ENCODE measurements around the gene HTRA3.
A peak's percentile ranks its signal among the peaks of the same experiment; 100 is the strongest.

HTRA3 gene

DNA sequence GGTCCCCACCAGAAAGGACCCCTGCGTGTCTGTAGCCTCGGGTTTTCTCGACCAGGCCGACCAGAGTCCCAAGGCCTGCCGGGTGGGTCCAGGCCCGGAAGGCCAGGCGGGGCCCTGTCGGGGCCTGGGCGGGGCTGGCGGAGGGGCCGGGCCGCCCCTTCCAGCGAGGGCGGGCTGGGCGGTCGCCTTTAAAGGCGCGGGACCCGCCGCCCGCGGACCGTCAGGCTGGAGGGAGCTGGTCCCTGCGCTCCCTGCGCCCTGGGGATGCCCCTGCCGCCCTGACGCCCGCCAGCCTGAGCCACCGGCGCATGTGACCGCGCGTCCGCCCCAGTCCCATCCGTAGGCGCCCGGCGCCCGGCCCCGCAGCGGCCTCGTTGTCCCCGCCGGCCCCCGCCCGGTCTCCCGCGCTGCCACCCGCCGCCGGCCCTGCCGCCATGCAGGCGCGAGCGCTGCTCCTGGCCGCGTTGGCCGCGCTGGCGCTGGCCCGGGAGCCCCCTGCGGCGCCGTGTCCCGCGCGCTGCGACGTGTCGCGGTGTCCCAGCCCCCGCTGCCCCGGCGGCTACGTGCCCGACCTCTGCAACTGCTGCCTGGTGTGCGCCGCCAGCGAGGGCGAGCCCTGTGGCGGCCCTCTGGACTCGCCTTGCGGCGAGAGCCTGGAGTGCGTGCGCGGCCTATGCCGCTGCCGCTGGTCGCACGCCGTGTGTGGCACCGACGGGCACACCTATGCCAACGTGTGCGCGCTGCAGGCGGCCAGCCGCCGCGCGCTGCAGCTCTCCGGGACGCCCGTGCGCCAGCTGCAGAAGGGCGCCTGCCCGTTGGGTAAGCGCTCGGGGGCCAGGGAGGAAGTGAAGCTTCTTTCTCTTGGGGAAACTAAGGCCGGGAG is at the start of gene HTRA3:
TSS of gene HTRA3 (plus strand) at position 220 of the 883 bp plus-strand sequence. CDS start at position 435, 215 bp downstream.
- ATAC-seq (ENCODE audit: low read depth) (no peak), DNase-seq (ENCODE audit: low spot score in 2 of 2) (no peak)
- Mint-ChIP-seq H3K27me3 (peaks cover 36% of the 10 kb centered on the region), H3K9me3 (no peaks in the 10 kb centered on the region), H3K27ac (no peak within 1 kb of the TSS), H3K4me1 (no peaks in the 10 kb centered on the region), H3K36me3 (no peaks in the 10 kb centered on the region), H3K4me3 (no peak within 1 kb of the TSS)

DNA sequence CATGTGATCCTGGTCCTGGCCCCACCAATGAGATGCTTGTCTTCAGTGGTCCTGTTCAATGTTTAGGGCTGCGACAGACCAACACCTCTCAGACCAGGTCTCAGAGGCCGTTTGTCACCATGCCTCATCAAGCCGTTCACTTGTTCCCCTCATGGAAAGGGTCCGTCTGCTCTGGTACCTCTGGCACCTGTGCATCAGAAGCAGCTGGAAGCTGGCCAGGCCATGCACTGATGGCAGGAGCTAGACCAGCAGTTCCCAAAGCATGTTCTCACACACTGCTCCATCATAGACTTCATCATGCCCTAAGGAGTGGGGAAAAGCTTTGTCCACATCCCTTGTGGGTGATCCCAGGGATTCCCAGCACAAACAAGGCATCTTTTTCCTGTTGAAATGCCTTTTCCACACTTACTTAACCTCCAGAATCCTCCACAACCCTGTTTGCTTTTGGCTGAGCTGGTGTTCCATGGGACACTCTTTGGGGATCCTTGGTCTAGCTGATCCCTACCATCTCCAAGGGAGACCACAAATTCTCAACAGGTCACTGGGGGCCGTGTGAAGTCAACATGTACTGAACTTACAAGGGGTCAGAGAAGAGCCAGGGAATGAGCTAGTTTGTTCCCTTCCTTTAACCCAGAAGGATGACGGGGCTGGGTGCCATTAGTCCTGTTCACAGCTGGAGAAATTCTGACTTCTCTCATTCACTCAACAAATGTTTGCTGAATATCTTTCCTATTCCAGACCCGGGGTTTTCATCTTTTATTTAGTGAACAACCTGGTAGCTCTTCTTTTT is 48.7 kb upstream of the HTRA3 start:
- H3K27ac Mint-ChIP-seq: no peak overlapping the region
- peaks cover 47% of the 10 kb centered on the region for H3K36me3 Mint-ChIP-seq
- DNase-seq (ENCODE audit: low spot score in 2 of 2): no peak
- no peaks in the 10 kb centered on the region for H3K9me3 Mint-ChIP-seq
- H3K4me1 Mint-ChIP-seq: peaks cover 5% of the 10 kb centered on the region
- no peaks in the 10 kb centered on the region for H3K27me3 Mint-ChIP-seq
- H3K4me3 Mint-ChIP-seq: no peak overlapping the region
- ATAC-seq (ENCODE audit: low read depth): no peak

DNA sequence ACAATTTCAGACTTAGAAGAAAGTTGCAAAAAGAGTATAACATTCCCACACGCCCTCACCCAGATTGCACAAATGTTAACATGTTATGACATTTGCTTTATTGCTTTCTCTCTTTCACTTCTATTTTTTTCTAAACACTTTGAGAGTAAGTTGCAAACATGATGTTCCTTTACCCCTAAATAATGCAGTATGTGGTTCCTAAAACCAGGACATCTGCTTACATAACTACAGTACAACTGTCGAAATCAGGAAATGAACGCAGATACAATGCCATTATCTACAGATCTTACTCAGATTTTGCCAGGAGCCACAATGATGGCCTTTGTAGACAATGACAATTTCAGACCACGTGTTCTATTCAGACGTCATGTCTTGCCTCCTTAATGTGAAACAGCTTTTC is 48.1 kb upstream of the HTRA3 start:
- ATAC-seq (ENCODE audit: low read depth): no peak
- H3K36me3 Mint-ChIP-seq: peaks cover 47% of the 10 kb centered on the region

DNA sequence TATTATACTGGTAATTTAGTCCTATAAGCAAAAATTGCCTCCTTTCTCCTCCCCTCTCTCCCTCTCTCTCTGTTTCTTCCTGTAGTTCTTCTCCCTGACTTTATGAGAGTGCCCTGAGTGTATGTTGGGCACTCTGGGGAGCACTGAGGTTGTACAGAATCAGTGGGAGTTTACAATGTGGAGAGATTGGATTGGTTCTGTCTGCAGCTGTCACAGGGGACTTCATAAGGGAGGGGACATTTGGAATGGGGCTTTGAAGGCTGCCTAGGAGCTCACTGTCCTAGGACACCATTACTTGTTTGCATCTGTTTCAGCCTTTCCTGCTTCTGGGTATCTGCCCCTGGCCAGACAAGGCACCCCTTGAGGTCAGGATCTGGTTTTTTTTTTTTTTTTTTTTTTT is 47.6 kb upstream of the HTRA3 start:
- H3K4me3 Mint-ChIP-seq: no peak overlapping the region
- H3K27me3 Mint-ChIP-seq: no peaks in the 10 kb centered on the region
- peaks cover 5% of the 10 kb centered on the region for H3K4me1 Mint-ChIP-seq
- DNase-seq (ENCODE audit: low spot score in 2 of 2) (no peak), ATAC-seq (ENCODE audit: low read depth) (no peak)
- no peaks in the 10 kb centered on the region for H3K9me3 Mint-ChIP-seq
- H3K27ac Mint-ChIP-seq: no peak overlapping the region
- peaks cover 50% of the 10 kb centered on the region for H3K36me3 Mint-ChIP-seq

More for the DNA sequence above, 48.1 kb upstream of the HTRA3 start:
- DNase-seq (ENCODE audit: low spot score in 2 of 2): no peak
- Mint-ChIP-seq H3K27ac (no peak overlapping the region), H3K9me3 (no peaks in the 10 kb centered on the region), H3K4me1 (peaks cover 5% of the 10 kb centered on the region), H3K27me3 (no peaks in the 10 kb centered on the region), H3K4me3 (no peak overlapping the region)

DNA sequence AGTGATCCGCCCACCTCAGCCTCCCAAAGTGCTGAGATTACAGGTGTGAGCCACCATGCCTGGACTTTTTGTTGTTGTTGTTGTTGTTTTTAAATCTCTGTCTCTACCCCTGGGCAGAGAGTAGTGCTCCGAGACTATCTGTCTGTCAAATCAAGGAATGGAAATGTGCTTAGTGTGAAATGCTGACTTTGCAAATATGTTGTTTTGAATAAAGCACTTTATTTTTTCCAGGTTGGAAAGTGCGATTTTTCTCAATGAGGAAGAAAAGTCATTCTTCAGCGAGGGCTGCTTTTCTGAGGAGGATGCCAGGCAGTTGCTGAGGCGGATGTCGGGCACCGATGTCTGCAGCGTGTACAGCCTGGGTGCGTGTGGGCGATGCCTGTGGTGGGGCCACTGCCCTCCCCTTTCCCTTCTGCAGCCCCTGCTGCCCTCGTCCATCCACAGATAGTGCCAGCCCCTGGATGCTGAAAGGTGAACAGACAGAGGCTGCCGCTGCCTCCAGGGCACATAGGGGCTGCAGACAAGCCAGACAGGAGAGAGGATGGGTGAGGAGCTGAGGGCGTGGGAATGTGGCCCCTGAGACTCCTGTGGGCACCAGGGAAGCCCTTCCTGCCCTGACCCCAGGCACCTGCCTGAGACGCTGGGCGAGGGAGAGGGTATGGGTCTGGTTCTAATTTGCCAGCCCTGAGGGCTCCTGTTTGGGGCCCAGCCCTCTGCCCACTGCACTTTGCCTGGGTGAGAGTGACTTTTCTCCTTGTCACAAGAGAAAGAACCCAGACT is 46.8 kb upstream of the HTRA3 start:
- Mint-ChIP-seq H3K4me3 (no peak overlapping the region), H3K27ac (no peak overlapping the region), H3K36me3 (peaks cover 47% of the 10 kb centered on the region), H3K27me3 (no peaks in the 10 kb centered on the region), H3K4me1 (peaks cover 5% of the 10 kb centered on the region), H3K9me3 (no peaks in the 10 kb centered on the region)
- ATAC-seq (ENCODE audit: low read depth) (no peak), DNase-seq (ENCODE audit: low spot score in 2 of 2) (no peak)

DNA sequence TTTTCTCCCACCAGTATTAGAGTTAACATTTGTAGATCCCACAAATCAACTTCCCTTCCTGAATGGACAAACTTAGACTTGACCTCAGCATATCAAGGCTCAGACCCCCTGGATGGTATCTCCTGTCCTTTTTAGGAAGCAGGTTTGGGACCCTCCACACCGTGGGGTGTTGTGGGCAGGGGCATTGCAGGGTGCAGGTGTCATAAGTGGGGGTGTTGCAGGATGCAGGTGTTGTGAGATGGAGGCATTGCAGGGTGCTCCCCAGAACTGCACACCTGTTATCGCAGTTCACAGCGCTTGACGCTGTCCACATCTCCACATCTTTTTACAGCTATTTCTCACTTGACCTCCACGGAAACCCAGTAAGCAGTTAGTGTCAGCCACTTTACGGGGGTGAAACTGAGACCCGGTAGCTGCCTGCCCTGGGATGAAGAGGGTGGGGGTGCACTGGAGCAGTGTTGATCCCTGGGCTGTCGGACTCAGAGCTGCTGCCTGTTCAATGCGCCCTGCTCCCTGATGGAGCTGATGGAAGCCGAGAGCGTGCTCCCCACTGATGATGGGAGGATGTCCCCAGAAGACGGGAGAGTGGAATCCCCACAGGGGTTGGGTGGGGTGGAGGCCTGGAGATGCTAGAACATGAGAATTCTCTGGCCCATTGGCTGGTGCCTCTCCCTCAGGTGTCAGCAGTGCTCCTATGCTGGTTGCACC is 45.1 kb upstream of the HTRA3 start:
- Mint-ChIP-seq H3K27me3 (no peaks in the 10 kb centered on the region), H3K27ac (no peak overlapping the region), H3K36me3 (peaks cover 46% of the 10 kb centered on the region), H3K4me1 (peaks cover 12% of the 10 kb centered on the region), H3K9me3 (no peaks in the 10 kb centered on the region), H3K4me3 (no peak overlapping the region)
- DNase-seq (ENCODE audit: low spot score in 2 of 2) (no peak), ATAC-seq (ENCODE audit: low read depth) (no peak)

DNA sequence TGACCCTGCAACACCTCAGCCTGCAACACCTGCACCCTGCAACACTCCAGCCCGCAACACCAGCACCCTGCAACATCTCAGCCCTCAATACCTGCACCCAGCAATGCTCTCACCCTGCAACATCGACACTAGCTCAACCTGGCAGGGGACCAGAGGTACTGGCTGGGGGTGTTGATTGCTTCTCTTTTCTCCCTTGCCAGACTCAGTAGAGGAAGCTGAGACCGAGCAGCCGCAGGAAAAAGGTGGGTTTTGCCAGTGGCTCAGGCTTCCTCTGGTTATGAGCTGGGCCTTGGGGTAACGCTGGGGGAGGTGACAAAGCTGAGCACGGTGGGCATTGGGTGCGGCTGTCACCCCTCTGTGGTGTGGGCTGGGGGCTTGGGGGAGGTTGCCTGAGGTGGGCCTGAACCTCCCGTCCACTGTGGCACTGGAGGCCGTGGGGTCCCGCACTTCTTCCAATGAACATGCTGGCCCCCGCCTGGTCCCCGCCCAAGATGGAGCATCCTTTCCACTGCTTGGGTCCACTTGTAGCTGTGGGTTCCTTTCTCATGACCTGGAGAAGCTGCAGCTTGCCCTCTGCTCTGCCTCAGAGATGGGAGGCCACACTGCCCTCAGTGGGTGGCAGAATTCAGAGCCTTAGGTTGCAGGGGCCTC is 44.5 kb upstream of the HTRA3 start:
- ATAC-seq (ENCODE audit: low read depth): no peak
- H3K9me3 Mint-ChIP-seq: no peaks in the 10 kb centered on the region
- no peak overlapping the region for H3K27ac Mint-ChIP-seq
- peaks cover 13% of the 10 kb centered on the region for H3K4me1 Mint-ChIP-seq
- DNase-seq (ENCODE audit: low spot score in 2 of 2): no peak
- H3K27me3 Mint-ChIP-seq: no peaks in the 10 kb centered on the region
- peaks cover 42% of the 10 kb centered on the region for H3K36me3 Mint-ChIP-seq
- H3K4me3 Mint-ChIP-seq: no peak overlapping the region

DNA sequence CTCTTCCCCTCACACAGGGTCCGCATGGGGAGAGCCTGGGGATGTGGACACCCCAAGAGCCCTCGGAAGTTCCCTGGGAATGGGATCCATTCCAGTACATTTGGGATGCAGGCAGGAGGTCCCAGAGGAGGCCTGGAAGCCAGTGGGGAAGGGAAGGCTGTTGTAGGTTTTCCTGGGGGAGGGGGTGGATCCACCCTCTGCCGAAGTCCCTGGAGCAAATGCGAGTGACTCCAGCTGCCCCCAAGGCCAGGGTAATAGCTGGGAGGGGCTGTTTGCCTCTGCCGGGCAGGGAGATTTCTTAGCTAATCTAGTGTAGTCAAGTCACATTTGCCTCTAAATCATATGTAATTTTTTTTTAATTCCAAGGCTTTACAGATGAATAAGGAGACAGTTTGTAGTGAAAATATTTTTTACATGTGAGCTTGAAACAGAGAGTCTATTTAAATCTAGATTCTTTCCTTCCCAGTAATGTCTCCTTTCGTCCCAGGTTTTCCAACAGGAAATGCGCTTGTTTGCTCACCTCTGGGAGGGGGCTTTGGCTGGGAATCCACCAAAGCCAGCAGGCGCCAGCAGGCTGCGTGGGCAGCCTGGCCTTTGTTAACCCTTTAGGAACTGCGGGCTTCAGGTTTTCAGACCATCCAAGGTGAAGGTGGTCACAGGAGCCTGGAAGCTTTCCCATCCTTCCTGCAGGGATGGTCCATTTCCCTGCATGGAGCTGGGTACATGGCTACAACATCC is 43.7 kb upstream of the HTRA3 start:
- no peaks in the 10 kb centered on the region for H3K27me3 Mint-ChIP-seq
- ATAC-seq (ENCODE audit: low read depth) (no peak), DNase-seq (ENCODE audit: low spot score in 2 of 2) (no peak)
- peaks cover 15% of the 10 kb centered on the region for H3K4me1 Mint-ChIP-seq
- no peak overlapping the region for H3K27ac Mint-ChIP-seq
- no peaks in the 10 kb centered on the region for H3K9me3 Mint-ChIP-seq
- H3K4me3 Mint-ChIP-seq: no peak overlapping the region
- H3K36me3 Mint-ChIP-seq: peaks cover 37% of the 10 kb centered on the region

DNA sequence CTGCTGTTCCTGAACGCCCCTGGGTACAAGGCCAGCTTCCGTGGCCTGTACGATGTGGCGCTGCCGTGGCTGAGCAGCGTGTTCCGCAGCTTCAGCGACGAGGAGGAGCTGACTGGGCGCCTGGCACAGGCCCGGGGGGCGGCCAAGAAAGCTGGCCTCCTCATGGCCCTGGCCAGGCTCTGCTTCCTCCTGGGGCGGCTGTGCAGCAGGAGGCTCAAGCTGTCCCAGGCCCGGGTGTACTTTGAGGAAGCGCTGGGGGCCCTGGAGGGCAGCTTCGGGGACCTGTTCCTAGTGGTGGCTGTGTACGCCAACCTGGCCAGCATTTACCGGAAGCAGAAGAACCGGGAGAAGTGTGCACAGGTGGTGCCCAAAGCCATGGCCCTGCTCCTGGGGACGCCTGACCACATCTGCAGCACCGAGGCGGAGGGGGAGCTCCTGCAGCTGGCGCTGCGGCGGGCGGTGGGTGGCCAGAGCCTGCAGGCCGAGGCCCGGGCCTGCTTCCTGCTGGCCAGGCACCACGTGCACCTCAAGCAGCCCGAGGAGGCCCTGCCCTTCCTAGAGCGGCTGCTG is 42.3 kb upstream of the HTRA3 start:
- no peak for ATAC-seq (ENCODE audit: low read depth)
- Mint-ChIP-seq H3K4me1 (peaks cover 15% of the 10 kb centered on the region), H3K36me3 (peaks cover 32% of the 10 kb centered on the region), H3K9me3 (no peaks in the 10 kb centered on the region), H3K27me3 (no peaks in the 10 kb centered on the region), H3K27ac (no peak overlapping the region), H3K4me3 (no peak overlapping the region)
- DNase-seq (ENCODE audit: low spot score in 2 of 2): no peak

DNA sequence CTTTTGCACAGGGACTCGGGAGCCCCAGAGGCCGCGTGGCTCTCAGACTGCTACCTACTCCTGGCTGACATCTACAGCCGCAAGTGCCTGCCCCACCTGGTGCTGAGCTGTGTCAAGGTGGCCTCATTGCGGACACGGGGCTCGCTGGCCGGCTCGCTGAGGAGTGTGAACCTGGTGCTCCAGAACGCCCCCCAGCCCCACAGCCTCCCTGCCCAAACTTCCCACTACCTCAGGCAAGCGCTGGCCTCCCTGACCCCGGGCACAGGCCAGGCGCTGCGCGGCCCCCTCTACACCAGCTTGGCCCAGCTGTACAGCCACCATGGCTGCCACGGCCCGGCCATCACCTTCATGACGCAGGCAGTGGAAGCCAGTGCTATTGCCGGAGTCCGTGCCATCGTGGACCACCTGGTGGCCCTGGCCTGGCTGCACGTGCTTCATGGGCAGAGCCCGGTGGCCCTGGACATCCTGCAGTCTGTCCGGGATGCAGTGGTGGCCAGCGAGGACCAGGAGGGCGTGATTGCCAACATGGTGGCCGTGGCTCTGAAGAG is 41.7 kb upstream of the HTRA3 start:
- no peak overlapping the region for H3K4me3 Mint-ChIP-seq
- H3K9me3 Mint-ChIP-seq: no peaks in the 10 kb centered on the region
- peaks cover 15% of the 10 kb centered on the region for H3K4me1 Mint-ChIP-seq
- H3K27ac Mint-ChIP-seq: no peak overlapping the region
- peaks cover 27% of the 10 kb centered on the region for H3K36me3 Mint-ChIP-seq
- no peaks in the 10 kb centered on the region for H3K27me3 Mint-ChIP-seq
- no peak for ATAC-seq (ENCODE audit: low read depth)
- DNase-seq (ENCODE audit: low spot score in 2 of 2): no peak

DNA sequence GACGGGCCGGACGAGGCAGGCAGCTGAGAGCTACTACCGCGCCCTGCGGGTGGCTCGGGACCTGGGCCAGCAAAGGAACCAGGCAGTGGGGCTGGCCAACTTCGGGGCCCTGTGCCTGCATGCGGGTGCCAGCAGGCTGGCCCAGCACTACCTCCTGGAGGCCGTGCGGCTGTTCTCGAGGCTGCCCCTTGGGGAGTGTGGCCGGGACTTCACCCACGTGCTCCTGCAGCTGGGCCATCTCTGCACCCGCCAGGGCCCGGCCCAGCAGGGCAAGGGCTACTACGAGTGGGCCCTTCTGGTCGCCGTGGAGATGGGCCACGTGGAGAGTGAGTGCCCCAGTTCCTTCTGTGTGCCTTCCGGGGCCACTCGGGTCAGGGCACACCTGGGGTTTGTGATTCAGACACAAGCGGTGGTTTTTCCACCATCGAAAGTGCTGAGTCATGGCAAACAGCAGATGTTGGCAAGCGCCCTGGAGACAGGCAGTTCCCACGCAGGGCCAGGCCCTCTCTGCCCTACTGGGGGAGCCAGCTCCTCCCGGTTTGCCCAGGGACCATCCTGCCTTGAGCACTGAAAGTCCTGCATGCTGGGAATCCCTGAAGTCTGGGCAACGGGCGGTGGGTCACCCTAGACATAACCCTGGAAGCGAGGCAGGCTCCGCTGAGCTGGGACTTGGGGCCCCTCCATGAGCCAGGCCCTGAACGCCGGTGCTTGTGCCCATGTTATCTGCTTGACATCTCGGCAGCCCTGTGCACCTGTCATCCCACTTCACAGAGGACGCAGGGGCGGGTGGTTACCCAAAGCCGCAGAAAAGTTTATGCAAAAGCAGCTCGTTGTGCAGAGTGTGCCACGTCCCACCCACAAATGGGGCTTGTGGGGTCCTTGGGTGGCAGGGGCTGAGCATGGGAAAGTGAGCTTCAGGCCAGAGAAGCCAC is 41.0 kb upstream of the HTRA3 start:
- ATAC-seq (ENCODE audit: low read depth): peak; percentile 78
- peaks cover 25% of the 10 kb centered on the region for H3K36me3 Mint-ChIP-seq
- H3K9me3 Mint-ChIP-seq: no peaks in the 10 kb centered on the region
- H3K27me3 Mint-ChIP-seq: no peaks in the 10 kb centered on the region
- peak overlapping the region; percentile 63 for H3K4me3 Mint-ChIP-seq
- DNase-seq (ENCODE audit: low spot score in 2 of 2): peak; percentile 60 to 65
- H3K4me1 Mint-ChIP-seq: peaks cover 15% of the 10 kb centered on the region
- peak overlapping the region; percentile 85 for H3K27ac Mint-ChIP-seq

All from memory B cell (primary cell).